ENCODE results near the gene CRTC1.
"Not testable (repeated sequence)": the region's sequence is repeated elsewhere in the genome, so short reads cannot be mapped to it uniquely, and the experiment has no call there.

CRTC1 gene

DNA sequence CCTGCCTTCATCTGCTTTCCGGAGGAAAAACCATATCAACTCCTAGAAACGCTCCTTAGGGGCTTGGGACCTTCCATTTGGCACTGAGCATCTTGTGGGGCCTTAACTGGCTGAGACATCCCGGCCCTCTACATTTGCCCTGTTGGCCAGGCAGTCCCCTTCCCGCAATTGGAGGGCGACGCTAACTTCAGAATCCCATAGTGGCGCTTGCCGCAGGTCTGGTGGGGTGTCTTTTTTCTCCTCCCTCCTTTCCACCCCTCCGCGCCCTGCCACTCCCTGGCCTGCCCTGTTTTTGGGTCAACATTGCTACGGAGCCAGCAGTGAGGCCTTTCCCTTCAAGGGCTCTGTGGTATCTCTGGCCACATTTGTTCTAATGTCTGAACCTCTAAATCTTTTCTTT, 13.6 kb upstream of the CRTC1 start:
- DNase-seq (ENCODE audit: low read depth, low spot score): no peak

DNA sequence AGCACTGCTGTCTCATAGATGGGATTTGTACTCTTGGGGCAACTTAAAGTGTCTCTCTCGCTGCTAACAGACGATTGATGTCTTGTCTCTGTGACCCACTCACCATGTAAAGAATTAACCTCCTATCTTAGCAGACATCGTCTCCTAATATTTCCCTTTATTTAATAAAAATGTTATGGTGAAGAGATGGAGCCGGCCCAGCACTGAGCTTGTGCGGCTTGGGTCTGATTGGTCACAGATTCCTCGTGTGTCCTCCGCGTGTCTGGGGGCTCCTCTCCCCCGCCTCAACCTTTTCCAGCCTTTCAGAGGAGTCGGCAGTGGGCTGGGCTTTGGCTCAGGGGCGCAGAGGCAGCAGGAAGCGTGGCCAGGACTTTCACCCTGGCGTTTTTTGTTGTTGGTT, 13.2 kb upstream of the CRTC1 start:
- DNase-seq (ENCODE audit: low read depth, low spot score): no peak

GRCh38 chr19:18671303-18672043, 12.0 kb upstream of the CRTC1 start:
- no peak for DNase-seq (ENCODE audit: low read depth, low spot score)

DNA sequence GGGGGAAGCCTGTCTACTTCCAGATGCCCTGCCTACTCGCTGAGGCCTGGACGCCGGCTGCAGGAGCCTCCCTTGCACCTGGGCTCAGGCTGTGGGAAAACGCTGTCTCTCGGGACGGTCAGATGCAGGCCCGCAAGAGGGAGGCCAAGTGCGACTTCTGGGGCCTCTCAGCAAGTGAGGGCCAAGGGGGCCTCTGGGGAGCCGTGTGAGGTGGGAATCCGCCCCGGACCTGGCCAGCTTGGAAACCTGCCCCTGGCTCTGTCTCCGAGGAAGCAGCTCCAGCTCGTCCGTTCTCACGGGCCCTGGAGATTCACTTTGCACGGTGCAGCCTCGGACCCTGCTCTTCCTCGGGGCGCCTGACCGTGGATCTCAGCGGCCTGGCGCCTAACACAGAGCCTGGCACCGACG, 11.4 kb upstream of the CRTC1 start:
- DNase-seq (ENCODE audit: low read depth, low spot score): no peak

GRCh38 chr19:18672606-18673337, 10.7 kb upstream of the CRTC1 start:
- DNase-seq (ENCODE audit: low read depth, low spot score): no peak

DNA sequence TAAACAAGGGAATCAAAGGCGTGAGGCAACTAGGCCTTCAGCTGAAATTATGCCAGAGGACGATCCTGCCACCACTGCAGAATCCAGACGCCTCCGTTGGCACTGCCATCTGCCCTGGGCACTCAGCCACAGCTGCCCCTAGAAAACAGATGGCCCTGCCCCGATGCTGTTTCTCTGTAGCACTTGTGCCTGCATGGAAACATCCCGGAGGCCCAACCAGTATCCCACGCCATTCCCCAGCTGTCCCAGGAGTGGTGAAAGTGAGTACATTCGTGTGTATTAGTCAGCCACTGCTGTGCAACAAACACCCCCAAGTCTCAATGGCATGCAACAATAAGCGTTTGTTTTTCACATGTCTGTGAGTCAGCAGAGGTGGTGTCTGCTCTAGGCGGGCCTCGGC, 8.9 kb upstream of the CRTC1 start:
- no peak for DNase-seq (ENCODE audit: low read depth, low spot score)

DNA sequence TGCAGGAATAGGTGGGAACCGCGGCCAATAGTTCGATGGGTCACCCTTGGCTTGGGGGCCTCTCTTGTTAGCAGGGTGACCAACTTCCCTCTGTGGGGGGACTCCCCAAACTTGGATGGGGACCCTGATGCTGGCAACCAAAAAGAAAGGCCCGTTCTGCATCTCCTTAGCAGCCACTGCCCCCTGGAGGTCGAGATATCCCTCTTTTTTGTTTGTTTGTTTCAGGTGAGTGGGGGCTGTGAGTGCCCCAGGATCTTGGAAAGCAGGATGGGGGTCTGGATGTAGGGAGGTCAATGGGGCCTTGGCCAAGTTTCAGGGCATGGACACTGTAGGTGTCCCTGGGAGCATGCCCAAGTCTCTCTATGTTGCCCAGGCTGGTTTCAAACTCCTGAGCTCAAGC, 7.7 kb upstream of the CRTC1 start:
- DNase-seq (ENCODE audit: low read depth, low spot score): no peak

- DNase-seq (ENCODE audit: low read depth, low spot score): no peak
Measured at GRCh38 chr19:18676692-18677091, 6.8 kb upstream of the CRTC1 start.

DNA sequence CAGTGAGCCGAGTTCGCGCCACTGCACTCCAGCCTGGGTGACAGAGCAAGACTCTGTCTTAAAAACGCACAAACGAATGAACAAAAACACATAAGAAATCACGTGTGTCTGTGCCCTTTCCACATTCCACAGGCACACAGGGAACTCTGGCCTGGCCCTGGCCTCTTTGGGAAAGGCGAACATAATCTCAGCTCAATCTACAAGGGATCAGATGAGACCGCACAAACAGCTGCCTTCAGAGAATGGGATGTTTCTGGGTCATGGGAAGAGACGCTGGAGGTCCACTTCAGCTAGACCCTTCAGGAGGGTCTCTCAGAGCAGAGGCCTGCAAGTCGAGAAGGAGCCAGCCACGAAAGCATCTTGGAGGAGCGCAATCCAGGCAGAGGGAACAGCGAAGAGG, 6.3 kb upstream of the CRTC1 start:
- no peak for DNase-seq (ENCODE audit: low read depth, low spot score)

GRCh38 chr19:18680148-18680547, 3.3 kb upstream of the CRTC1 start:
- not testable (repeated sequence) for DNase-seq (ENCODE audit: low read depth, low spot score)

- DNase-seq (ENCODE audit: low read depth, low spot score): no peak
Measured at GRCh38 chr19:18682807-18683108, 722 bp upstream of the CRTC1 start.

DNA sequence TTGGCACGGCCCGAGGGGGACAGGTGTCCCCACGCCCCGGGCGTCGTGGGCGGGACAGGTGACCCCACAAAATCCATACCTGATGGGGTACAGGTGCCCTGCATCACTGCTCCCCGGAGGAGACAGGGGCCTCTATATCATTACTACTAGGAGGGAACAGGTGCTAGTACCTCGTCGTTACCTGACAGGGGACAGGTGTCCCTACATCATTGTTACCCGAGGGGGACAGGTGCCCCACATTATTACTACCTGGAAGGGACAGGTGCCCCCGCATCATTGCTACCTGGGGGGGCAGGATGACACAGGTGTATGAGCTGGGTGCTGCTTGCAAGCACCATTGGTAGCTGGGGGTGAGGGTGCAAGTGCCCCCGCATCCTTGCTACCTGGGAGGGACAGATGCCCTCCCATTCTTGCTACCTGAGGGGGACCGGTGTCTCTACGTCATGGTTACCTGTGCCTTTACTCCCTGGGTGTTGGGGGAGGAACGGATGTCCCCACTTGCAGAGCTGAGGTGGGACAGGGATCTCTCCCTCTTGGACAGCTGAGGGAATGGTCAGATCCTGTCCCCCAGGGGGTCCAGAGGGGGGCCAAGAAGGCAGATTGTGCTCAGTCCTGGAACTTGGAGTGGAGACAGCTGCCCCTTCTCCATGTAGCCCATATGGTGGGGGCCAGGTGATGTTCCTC, 620 bp downstream of the CRTC1 start:
- no peak for DNase-seq (ENCODE audit: low read depth, low spot score)

- DNase-seq (ENCODE audit: low read depth, low spot score): no peak
Measured at GRCh38 chr19:18684642-18684993, 1.1 kb downstream of the CRTC1 start.

- no peak for DNase-seq (ENCODE audit: low read depth, low spot score)
Measured at GRCh38 chr19:18685597-18686190, 2.2 kb downstream of the CRTC1 start.

DNA sequence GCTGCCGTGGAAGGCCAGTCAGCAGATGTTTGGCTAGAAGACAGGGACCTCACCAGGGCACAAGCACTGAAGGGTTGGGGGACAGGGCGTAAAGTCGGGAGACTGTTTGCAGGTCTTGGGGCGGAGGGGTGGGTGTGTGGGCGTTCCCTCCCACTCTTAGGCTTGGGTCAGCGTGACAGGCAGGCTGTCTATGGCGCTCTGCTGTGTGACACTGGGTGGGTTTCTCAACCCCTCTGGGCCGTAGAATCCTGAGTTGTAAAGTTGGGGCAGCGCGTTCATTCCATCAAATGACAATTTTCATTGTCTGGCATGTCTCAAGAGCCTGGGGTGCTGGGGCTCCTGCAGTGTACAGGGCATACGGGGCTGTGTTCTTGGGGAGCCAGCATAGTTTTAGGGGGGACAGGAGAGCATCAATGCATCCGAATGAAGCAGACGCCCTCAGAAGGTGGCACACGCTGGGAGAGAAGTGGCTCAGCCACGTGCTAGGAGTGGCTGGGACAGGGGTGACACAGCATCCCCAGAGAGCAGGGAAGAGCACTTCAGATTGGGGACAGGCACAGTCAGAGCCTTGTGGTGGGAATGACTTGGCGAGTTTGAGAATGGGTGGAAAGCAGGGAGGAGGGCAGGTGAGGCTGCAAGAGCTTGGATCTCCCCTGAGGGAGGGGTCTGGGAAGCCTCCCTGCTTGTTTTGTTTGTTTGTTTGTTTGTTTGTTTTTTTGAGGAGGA, 4.4 kb downstream of the CRTC1 start:
- no peak for DNase-seq (ENCODE audit: low read depth, low spot score)

- no peak for DNase-seq (ENCODE audit: low read depth, low spot score)
Measured at GRCh38 chr19:18696023-18696422, 12.5 kb downstream of the CRTC1 start.

- DNase-seq (ENCODE audit: low read depth, low spot score): no peak
Measured at GRCh38 chr19:18697680-18698079, 14.2 kb downstream of the CRTC1 start.

- no peak for DNase-seq (ENCODE audit: low read depth, low spot score)
Measured at GRCh38 chr19:18698321-18699167, 15.1 kb downstream of the CRTC1 start.

DNA sequence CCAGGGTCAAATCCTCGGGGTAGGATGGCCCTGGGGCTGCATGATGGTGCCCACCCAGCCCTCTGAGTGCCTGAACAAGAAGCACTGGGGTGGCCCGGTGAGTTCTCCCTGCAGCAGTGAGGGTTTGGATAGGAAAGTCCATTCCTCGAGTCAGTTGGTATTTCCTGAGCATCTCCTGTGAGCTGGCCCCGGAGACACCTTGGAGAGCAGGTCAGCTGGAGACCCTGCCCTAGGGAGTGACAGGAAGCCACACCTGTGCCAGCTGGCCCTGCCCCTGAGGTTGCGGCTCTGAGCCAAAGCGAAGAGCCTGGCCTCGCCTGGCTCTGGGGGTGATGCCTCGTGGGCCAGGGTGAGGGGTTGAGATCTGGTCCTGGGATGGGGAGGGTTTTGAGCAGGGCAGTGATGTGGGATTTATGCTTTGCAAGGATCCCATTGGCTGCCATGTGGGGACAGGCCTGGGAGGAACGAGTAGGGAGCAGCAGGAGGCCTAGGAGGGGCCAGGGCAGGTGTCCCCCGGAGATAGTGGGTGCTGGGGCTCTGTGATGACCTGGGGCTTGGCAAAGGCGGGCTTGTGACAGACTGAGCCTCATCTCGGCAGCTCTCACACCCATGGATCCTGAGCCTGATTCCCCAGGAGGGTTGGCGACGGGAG, 16.0 kb downstream of the CRTC1 start:
- no peak for DNase-seq (ENCODE audit: low read depth, low spot score)

GRCh38 chr19:18700501-18701249, 17.2 kb downstream of the CRTC1 start:
- DNase-seq (ENCODE audit: low read depth, low spot score): no peak

Data from brain pericyte (primary cell).